GOT3 (cell line): ENCODE measurements around the gene RIC1.
"Not testable (repeated sequence)": the region's sequence is repeated elsewhere in the genome, so short reads cannot be mapped to it uniquely, and the experiment has no call there.

Experiments
- DNase-seq: peaks from one replicate; lab custom pipeline; 2025; ENCODE audit warnings: mixed read lengths; lab: John Stamatoyannopoulos, UW

Gene RIC1

DNA sequence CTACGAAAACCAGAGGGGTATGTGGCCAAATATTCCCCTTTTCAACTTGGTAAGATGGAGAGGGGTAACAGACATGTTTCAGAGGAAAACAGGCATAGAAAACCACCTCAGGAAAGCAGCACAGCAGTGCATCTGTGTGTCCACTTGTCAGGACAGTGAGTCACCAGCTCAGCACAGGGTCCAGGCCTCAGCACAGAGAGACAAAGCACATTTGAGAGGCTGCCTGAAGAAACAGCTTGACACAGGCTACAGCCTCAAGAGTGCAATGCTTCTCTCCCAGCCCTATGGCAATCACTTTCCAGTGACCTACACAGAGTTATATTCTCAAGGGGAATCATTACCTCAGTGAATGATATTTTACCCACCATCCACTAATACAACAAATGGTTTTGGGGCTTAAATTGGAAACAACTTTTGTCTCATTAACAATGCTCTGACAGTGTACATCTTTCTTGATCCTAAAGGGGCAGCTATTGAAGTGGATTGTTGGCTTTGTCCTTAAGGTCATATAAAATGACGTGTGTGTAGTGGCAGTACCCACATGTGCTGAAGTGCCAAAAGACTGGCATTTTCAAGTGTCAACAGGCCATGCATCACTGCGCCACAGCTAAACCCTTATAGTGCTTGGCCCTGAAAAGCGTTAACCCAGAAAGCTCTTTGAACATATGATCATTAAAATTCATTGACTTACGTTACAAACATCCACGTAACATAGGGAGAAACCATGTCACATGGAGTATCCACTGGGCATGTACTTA is 157.6 kb downstream of the RIC1 start:
- DNase-seq, result no peak

DNA sequence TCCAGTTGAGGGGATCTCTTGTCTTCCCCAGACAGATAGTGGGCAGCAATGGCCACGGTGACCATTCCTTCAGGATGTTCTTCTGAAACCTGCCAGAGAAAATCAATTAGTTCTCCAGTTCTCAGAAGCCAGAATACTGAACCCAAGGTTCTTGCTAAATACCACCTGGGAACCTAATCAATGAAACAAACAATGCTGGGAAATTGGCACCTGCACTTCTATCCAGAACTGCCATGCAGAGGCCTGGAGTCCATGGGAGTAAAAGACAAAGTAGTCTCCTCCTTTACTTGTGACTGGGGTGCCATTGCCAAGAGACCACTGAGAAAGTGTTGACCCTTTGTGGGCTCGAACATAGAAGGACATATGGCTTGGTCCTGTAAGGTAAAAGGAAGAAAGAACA is 158.3 kb downstream of the RIC1 start:
- no peak for DNase-seq

DNA sequence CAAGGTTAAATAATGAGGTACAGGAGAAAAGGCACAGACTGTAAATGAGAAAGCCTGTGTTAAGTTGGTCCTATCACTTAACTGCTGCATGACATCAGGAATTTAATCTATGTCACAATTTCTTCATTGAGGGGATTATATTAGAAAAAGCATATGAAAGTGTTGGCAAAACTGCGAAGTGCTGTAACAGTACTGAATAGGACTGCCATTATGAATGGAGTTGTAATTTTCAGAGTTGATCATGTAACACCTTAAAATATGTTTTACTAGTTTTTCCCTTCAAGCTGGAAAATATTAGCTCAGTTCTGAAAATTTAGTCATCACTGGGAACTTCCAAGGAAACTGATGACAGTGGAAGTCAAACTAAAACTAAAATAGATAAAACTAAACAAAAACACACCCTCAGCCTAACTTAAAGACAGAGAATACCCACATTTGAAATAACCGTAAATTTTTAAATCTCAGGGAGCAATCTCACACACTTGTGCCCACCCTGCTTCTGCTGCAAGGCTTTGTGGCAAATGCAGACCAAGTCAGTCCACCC is 158.9 kb downstream of the RIC1 start:
- DNase-seq, result no peak

- DNase-seq, result no peak
These were observed 160.6 kb downstream of the RIC1 start for GRCh38 chr9:5789489-5789888.

GRCh38 chr9:5790923-5791322 is 162.0 kb downstream of the RIC1 start:
- DNase-seq, result no peak

DNA sequence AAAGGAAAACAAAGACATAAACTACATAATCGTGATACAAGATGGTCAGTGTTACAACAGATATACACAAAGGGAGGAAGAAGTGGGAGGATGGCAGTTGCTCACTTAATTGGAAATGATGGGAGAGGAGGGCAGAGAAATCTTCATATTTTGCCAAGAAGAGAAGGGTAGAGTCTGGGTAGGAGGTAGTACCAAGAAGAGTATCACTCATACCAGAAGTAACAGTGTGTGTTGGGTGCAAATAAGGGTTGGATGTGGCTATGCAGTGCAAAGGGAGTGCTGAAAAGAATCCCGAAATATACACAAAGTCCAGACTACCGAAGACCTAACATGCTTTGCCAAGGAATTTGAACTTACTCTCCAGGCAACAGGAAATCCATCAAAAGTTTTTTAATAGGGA is 163.0 kb downstream of the RIC1 start:
- DNase-seq, result no peak

- no peak for DNase-seq
These were observed 164.9 kb downstream of the RIC1 start for GRCh38 chr9:5793812-5794211.

GRCh38 chr9:5796298-5796697 is 167.4 kb downstream of the RIC1 start:
- DNase-seq, result no peak

GRCh38 chr9:5798581-5798980 is 169.7 kb downstream of the RIC1 start:
- DNase-seq, result no peak

GRCh38 chr9:5799314-5799713 is 170.4 kb downstream of the RIC1 start:
- no peak for DNase-seq

DNA sequence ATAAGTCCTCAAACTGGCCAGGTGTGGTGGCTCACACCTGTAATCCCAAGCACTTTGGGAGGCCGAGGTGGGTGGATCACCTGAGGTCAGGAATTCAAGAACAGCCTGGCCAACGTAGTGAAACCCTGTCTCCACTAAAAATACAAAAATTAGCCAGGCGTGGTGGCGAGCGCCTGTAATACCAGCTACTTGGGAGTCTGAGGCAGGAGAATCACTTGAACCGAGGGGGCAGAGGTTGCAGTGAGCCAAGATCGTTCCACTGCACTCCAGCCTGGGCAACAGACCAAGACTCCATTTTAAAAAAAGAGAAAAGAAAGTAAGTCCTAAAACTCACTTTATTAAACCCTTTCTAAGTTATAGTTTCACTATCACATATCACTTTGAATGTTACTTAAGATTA is 171.5 kb downstream of the RIC1 start:
- DNase-seq, result not testable (repeated sequence)

DNA sequence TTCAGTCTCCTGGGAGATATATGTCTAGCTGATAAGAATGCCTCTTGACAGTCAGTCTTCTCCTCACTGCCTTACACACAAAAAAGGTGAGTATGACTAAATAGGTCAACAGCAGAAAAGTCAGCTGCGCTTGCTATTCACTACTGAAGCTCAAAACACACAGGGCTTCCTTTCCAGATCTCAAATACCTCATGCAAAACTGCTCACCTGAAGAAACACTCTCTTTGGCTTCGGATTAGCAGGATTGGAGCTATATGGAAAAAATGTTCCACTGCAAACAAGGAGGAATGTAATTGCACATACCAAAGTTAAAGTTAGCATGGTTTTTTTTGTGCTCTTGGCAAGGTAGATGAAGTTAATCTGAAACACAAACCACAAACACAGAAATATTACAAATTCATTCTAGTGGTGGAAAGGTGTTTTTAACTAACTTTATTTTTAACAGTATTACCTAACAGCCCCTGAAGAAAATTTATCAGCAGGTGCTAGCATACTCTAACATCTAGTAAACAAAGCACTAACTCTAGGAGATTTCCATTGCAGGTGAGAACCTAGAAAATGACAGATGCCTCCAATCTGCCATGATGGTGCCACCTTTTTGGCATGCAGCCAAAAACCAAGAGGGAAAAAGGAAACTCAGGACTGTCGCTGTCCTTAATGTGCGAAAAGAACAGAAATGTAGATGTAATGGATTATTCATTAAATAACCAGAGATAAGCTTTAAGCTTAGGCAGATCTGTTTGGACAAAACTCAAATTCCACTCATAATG is 172.2 kb downstream of the RIC1 start:
- DNase-seq, result no peak

GRCh38 chr9:5801739-5802113 is 172.8 kb downstream of the RIC1 start:
- DNase-seq, result no peak

GRCh38 chr9:5805478-5805877 is 176.6 kb downstream of the RIC1 start:
- no peak for DNase-seq

GRCh38 chr9:5811751-5812150 is 182.8 kb downstream of the RIC1 start:
- DNase-seq, result no peak

GRCh38 chr9:5813824-5814223 is 184.9 kb downstream of the RIC1 start:
- DNase-seq, result no peak

- DNase-seq, result no peak
These were observed 186.6 kb downstream of the RIC1 start for GRCh38 chr9:5815461-5815860.

DNA sequence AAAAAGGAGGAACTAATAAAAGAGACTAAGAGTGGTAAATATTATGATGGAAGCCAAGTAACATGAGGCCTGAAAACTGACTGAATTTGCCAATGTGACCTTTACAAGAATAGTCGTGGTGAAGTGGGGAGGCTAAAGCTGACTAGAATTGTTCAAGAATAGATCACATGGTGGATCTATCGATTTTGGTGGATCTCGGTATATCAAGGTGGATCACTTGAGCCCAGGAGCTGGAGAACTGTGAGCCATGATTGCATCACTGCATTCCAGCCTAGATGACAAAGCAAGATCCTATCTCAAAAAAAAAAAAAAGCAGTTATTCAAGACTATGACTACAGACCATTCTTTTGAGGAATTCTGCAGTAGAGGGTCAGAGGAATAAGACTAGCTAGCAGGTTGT is 189.0 kb downstream of the RIC1 start:
- DNase-seq, result no peak

DNA sequence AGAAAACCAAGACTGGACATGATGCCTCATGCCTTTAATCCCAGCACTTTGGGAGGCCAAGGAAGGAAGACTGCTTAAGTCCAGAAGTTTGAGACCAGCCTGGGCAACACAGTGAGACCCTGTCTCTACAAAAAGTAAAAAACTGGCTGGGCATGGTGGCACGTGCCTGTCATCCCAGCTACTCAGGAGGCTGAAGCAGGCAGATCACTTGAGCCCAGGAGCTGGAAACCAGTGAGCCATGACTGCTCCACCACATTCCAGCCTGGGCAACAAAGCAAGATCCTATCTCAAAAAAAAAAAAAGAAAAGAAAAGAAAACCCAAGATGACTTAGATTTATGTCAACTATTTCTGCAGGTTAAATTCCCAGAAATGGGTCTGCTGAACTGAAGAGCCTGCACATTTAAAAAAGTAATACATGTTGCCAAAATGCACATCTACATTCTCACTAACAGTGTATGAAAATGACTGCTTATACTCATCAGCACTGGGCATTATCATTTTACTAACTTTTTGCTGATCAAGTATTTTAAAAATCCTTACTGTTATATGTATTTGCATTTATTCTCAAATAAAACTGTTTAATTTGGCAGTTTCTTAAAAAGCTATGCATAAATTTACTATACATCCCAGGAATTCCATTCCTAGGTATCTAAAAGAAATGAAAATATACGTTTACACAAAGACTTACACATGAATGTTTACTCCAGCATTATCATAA is 189.7 kb downstream of the RIC1 start:
- DNase-seq, result no peak

DNA sequence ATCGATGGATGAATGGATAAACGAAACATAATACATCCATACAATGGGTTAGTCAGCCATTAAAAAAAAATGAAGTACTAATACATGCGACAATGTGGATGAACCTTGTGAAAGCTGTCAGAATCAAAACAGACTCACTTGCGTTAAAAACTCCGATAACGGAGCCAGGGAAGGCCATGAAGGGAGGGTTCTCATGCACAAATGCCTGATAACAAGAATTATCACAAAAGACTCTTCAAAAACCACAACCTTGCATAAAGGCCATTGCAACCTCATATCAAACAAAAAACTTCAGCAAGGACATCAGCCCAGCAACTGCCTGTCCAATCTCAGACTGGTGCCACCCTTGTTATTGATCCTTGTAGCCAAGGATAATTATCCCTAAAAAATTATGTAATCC is 190.3 kb downstream of the RIC1 start:
- DNase-seq, result no peak

- no peak for DNase-seq
These were observed 191.5 kb downstream of the RIC1 start for GRCh38 chr9:5820425-5820824.

DNA sequence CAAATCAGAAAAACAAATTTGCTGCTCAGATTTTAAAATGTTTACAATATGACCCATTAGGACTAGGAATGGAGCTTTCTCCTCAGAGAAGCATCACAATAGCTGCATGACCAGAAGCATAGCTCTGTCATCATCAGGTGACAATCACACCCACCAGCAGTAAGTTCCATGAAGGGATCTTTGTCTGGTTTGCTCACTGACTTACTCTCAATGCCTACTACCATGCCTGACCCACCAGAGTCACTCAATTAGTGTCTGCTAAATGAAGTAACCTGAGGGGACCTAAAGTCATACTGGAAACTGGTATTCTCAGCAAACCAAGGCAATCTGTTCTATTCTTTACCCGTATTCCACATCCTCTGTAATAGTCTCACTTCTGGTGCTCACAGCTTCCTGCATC is 196.3 kb downstream of the RIC1 start:
- DNase-seq, result no peak
